GM12878 (cell line): ENCODE results near the gene SPNS1. TPM values are rescaled to one million over a fixed set of nuclear protein-coding genes. Genes with fewer than 3 reads are reported as not detected.

Experiments
- ATAC-seq: fragments of 200-7000 bp; cut with Tn5 transposase; 3 replicates; pipeline ENCODE4 v1.9.1; 2020; ENCODE audit warnings: mild to moderate bottlenecking, moderate library complexity
- BruUV-seq: library from RNA; stranded (reverse); fragments of 400-500 nt; replicated peaks from 2 replicates; lab custom pipeline; 2021; lab: Mats Ljungman, UMichigan
- CTCF ChIA-PET: fragments of 300-600 bp; sonication (Branson Sonifier 250); formaldehyde crosslinking; extraction: SDS; loops from one replicate; lab custom pipeline; 2021; ENCODE audit warnings: inconsistent platforms; lab: Yijun Ruan, JAX
- POLR2A ChIA-PET: fragments of 350-600 bp; formaldehyde crosslinking; extraction: SDS; loops from one replicate; lab custom pipeline; 2021; ENCODE audit warnings: inconsistent platforms; lab: Charles Lee
- RAD21 ChIA-PET: fragments of 300-600 bp; sonication (Branson Sonifier 250); formaldehyde crosslinking; loops from one replicate; lab custom pipeline; 2023; ENCODE audit warnings: antibody characterized with exemption; ENCODE audit not compliant: unreplicated experiment; lab: Charles Lee
- SMC1A ChIA-PET: fragments of 300-600 bp; sonication (Branson Sonifier 250); formaldehyde crosslinking; loops from one replicate; lab custom pipeline; 2023; ENCODE audit not compliant: unreplicated experiment, uncharacterized antibody; lab: Charles Lee
- DNase-seq: peaks from one replicate; pipeline ENCODE4 v3.0.0-alpha.2; 2011; ENCODE audit warnings: low read depth, low spot score
- FAIRE-seq: peaks from 3 replicates; lab custom pipeline; 2011; peaks lifted over from hg19 to GRCh38; lab: Jason Lieb, UNC
- H2AFZ ChIP-seq: 2 replicates; pipeline ENCODE4 v1.6.0; 2011; ENCODE audit warnings: low read depth, low read length, control low read depth; ENCODE audit not compliant: control insufficient read depth
- H3K27ac ChIP-seq: 2 replicates; pipeline ENCODE4 v1.5.1; 2011; ENCODE audit warnings: control low read depth; ENCODE audit not compliant: control insufficient read depth, insufficient read depth
- H3K27me3 ChIP-seq, 2 experiments: replicated peaks in 1 of 2; 2 replicates each; pipeline versions ENCODE4 v1.6.0 to v1.6.1; 2011; ENCODE audit warnings: low read length in 1 of 2; ENCODE audit not compliant: control insufficient read depth in 2 of 2, insufficient read depth in 2 of 2
- H3K36me3 ChIP-seq, 2 experiments: 2 replicates each; pipeline ENCODE4 v1.5.1; 2011; ENCODE audit warnings: low read length in 1 of 2; ENCODE audit not compliant: control insufficient read depth in 2 of 2, insufficient read depth in 2 of 2
- H3K4me1 ChIP-seq: 2 replicates; pipeline ENCODE4 v1.6.1; 2011; ENCODE audit warnings: mild to moderate bottlenecking, low read length, moderate library complexity, mixed read lengths; ENCODE audit not compliant: control insufficient read depth, insufficient read depth
- H3K4me2 ChIP-seq: 2 replicates; pipeline ENCODE4 v1.6.0; 2011; ENCODE audit warnings: control low read depth; ENCODE audit not compliant: control insufficient read depth, insufficient read depth
- H3K4me3 ChIP-seq: fragments of 200-600 bp; sonication (generic); 2 replicates; pipeline ENCODE4 v1.5.1; 2016
- H3K79me2 ChIP-seq: 2 replicates; pipeline ENCODE4 v1.6.0; 2011; ENCODE audit warnings: low read length; ENCODE audit not compliant: control insufficient read depth, insufficient read depth
- H3K9ac ChIP-seq: 2 replicates; pipeline ENCODE4 v1.8.0; 2011; ENCODE audit warnings: low read length, control low read depth, mixed read lengths; ENCODE audit not compliant: control insufficient read depth, insufficient read depth
- H3K9me3 ChIP-seq: replicated peaks from 3 replicates; pipeline ENCODE4 v1.5.1; 2011; ENCODE audit warnings: mild to moderate bottlenecking, low read length; ENCODE audit not compliant: control insufficient read depth, insufficient read depth
- H4K20me1 ChIP-seq: 2 replicates; pipeline ENCODE4 v1.6.0; 2011; ENCODE audit not compliant: control insufficient read depth, insufficient read depth
- BHLHE40 ChIP-seq, 2 experiments: fragments of 450-650 bp in 1 of 2; IDR thresholded peaks; 2 replicates each; pipeline ENCODE4 v1.6.1; 2011 to 2017; ENCODE audit warnings: low read depth in 2 of 2, borderline replicate concordance in 1 of 2, improper control_type of control experiment in 1 of 2, low read length in 1 of 2, mild to moderate bottlenecking in 1 of 2
- CHD2 ChIP-seq: IDR thresholded peaks from 2 replicates; pipeline ENCODE4 v1.6.1; 2011; ENCODE audit warnings: low read depth, low read length, improper control_type of control experiment, borderline replicate concordance
- CTCF ChIP-seq, 3 experiments: IDR thresholded peaks in 2 of 3; conservative IDR thresholded peaks in 1 of 3; 2 replicates each; pipeline ENCODE4 v1.5.1; 2011; ENCODE audit warnings: low read depth in 3 of 3, low read length in 3 of 3, mild to moderate bottlenecking in 3 of 3, control low read depth in 2 of 3, moderate library complexity in 2 of 3, inconsistent platforms in 1 of 3, mixed read lengths in 1 of 3; ENCODE audit not compliant: control insufficient read depth in 2 of 3, insufficient read depth in 1 of 3; ENCODE audit errors: extremely low read depth in 1 of 3
- E4F1 ChIP-seq: fragments of 450-650 bp; IDR thresholded peaks from 2 replicates; pipeline ENCODE4 v1.6.1; 2018; ENCODE audit warnings: borderline replicate concordance, mild to moderate bottlenecking; ENCODE audit not compliant: partially characterized antibody
- GABPA ChIP-seq: IDR thresholded peaks from 2 replicates; pipeline ENCODE4 v1.6.1; 2014; ENCODE audit warnings: antibody characterized with exemption, low read depth, mild to moderate bottlenecking, inconsistent platforms
- HCFC1 ChIP-seq: fragments of 150-350 bp; IDR thresholded peaks from 2 replicates; pipeline ENCODE4 v1.6.1; 2014; ENCODE audit warnings: low read length
- JUNB ChIP-seq: IDR thresholded peaks from 2 replicates; pipeline ENCODE4 v1.6.1; 2016; ENCODE audit warnings: antibody characterized with exemption, mild to moderate bottlenecking
- KLF5 ChIP-seq: fragments of 450-650 bp; IDR thresholded peaks from 2 replicates; pipeline ENCODE4 v1.6.1; 2014; ENCODE audit warnings: mild to moderate bottlenecking; ENCODE audit not compliant: partially characterized antibody
- NFYA ChIP-seq: IDR thresholded peaks from 2 replicates; pipeline ENCODE4 v1.6.1; 2011; ENCODE audit warnings: low read depth, mild to moderate bottlenecking, low read length, improper control_type of control experiment, borderline replicate concordance
- NR2F1 ChIP-seq: fragments of 450-650 bp; conservative IDR thresholded peaks from 2 replicates; pipeline ENCODE4 v1.6.1; 2017; ENCODE audit warnings: mild to moderate bottlenecking
- RELA ChIP-seq: fragments of 450-650 bp; IDR thresholded peaks from 2 replicates; pipeline ENCODE4 v1.8.0; 2014; ENCODE audit warnings: borderline replicate concordance; ENCODE audit not compliant: partially characterized antibody
- SUPT20H ChIP-seq: IDR thresholded peaks from 2 replicates; pipeline ENCODE4 v1.6.1; 2011; ENCODE audit warnings: low read depth, mild to moderate bottlenecking, low read length, moderate library complexity, borderline replicate concordance; ENCODE audit not compliant: control insufficient read depth
- TARDBP ChIP-seq: IDR thresholded peaks from 2 replicates; pipeline ENCODE4 v1.6.1; 2016; ENCODE audit warnings: borderline replicate concordance
- WRNIP1 ChIP-seq: IDR thresholded peaks from 2 replicates; pipeline ENCODE4 v1.6.1; 2011; ENCODE audit warnings: low read depth, low read length, improper control_type of control experiment, borderline replicate concordance
- ZBED1 ChIP-seq: IDR thresholded peaks from 2 replicates; pipeline ENCODE4 v1.6.1; 2016; ENCODE audit warnings: borderline replicate concordance
- ZNF274 ChIP-seq: IDR thresholded peaks from one replicate; pipeline ENCODE4 v1.8.0; 2011; ENCODE audit not compliant: insufficient read length, insufficient read depth
- WGBS: methylation state at CpG from one replicate; pipeline ENCODE4 v1.1.6; 2016; ENCODE audit warnings: low lambda C conversion rate; ENCODE audit not compliant: insufficient replicate concordance, insufficient coverage; ENCODE audit errors: missing lambda C conversion rate; 5-methylcytosine and 5-hydroxymethylcytosine counted together
- in situ Hi-C: fragments of 300-500 bp; cut with MboI; formaldehyde crosslinking; loops from 9 replicates; pipeline ENCODE4 v1.14.3; 2018; ENCODE audit warnings: mixed read lengths
- intact Hi-C: fragments of 100-400 bp; cut with micrococcal nuclease; formaldehyde crosslinking; loops from one replicate; pipeline ENCODE4 v1.14.2; 2022; ENCODE audit not compliant: unreplicated experiment
- polyA plus RNA-seq, 11 experiments: library from polyadenylated mRNA; depleted of rRNA in 4 of 11; unstranded in 6 of 11; stranded (reverse) in 5 of 11; fragments of >200 nt; fragmentation: Nextera tagmentation in 4 of 11; fragmentation: Illumina TruSeq in 1 of 11; extraction: Ambion mirVana in 4 of 11; extraction: Trizol in 1 of 11; gene quantifications; 1 replicate in 1 of 11; 2 replicates in 10 of 11; pipeline versions ENCODE4 v1.2.1 to v1.2.3, GENCODE V29; 2011 to 2016; ENCODE audit warnings: inconsistent platforms in 2 of 11, missing spikeins in 2 of 11, low read depth in 1 of 11
- total RNA-seq, 4 experiments: library from RNA; depleted of rRNA in 3 of 4; stranded (reverse); fragments of >200 nt in 3 of 4; fragmentation: Illumina TruSeq in 1 of 4; extraction: Trizol in 1 of 4; gene quantifications; 2 replicates each; pipeline versions ENCODE4 v1.2.1 to v1.2.3, GENCODE V29; 2013 to 2021

The SPNS1 gene
- total and polyA plus RNA-seq, 10 of the 15 experiments (the other 5 are each of a cell fraction or from before 2014, with no cell fraction given), result 0.16 to 37.6 (median 12.0) TPM

- BruUV-seq, result no TSS peak
- Histone ChIP-seq H3K9ac (no peak overlapping the region), H3K27ac (no peak overlapping the region)
- no peak for ATAC-seq
- RAD21 ChIA-PET, result interaction anchor here (1.5 to 1.8 kb wide), 2 partner anchors 12 to 41 kb away, joined by 4 to 10 read pairs; partner anchors contain the start of gene SPNS1
- SMC1A ChIA-PET, result no interaction called here
- WGBS, result 99% methylated on average over 9 of the region's 9 CpGs
- intact Hi-C loops, result no loop called here
- TF ChIP-seq RELA (no peak), BHLHE40 (IDR thresholded peaks at IDR 0.05; ENCODE audit: borderline replicate concordance in 1 of 2, low read depth in 2 of 2, low read length in 1 of 2) (no peak), JUNB (no peak), CTCF (IDR thresholded peaks at IDR 0.05 in 2 of 3, conservative IDR thresholded peaks at IDR 0.05 in 1 of 3; ENCODE audit: control insufficient read depth in 2 of 3, extremely low read depth in 1 of 3, insufficient read depth in 1 of 3, low read depth in 3 of 3, low read length in 3 of 3) (no peak), SUPT20H (no peak), HCFC1 (no peak), CHD2 (no peak), NFYA (no peak), TARDBP (no peak), ZNF274 (no peak), E4F1 (no peak), KLF5 (no peak), ZBED1 (no peak), WRNIP1 (no peak), NR2F1 (no peak), GABPA (no peak)
- TF ChIP-seq, all 136 proteins: peak for 0
- no peak overlapping the region for H3K4me3 ChIP-seq
- peaks cover 12% of the 10 kb centered on the region for H3K4me1 ChIP-seq
- H2AFZ ChIP-seq, result no peak overlapping the region
- FAIRE-seq (no peak), DNase-seq (no peak)
- POLR2A ChIA-PET, result no interaction called here
- no peaks in the 10 kb centered on the region for H3K79me2 ChIP-seq
- no peaks in the 10 kb centered on the region for H4K20me1 ChIP-seq
- H3K9me3 ChIP-seq, result no peaks in the 10 kb centered on the region; the same call in 2 of the 3 replicates
- in situ Hi-C loops, result no loop called here
- H3K4me2 ChIP-seq, result no peak overlapping the region
- H3K36me3 ChIP-seq, result peaks cover 0 to 10% of the 10 kb centered on the region in 2 experiments; a peak in 3 of 4 replicates
- CTCF ChIA-PET, result interaction anchor here (3.0 kb wide), 1 partner anchor 9 kb away, joined by 18 read pairs; no protein-coding TSS in a partner anchor
- no peaks in the 10 kb centered on the region for H3K27me3 ChIP-seq
These were observed 11.5 kb downstream of the SPNS1 start for GRCh38 chr16:28986046-28986445.
